Activated T-cell treated with anti-CD3 and anti-CD28 coated beads, Interleukin-2, amount 50 U/mL, for 48 hours (primary cell): Measurements from ENCODE around the gene NCAPD2.

Source experiments
- DNase-seq, 2 experiments: peaks; one replicate each; pipeline ENCODE4 v3.0.0-alpha.2; 2020

Gene NCAPD2

DNA sequence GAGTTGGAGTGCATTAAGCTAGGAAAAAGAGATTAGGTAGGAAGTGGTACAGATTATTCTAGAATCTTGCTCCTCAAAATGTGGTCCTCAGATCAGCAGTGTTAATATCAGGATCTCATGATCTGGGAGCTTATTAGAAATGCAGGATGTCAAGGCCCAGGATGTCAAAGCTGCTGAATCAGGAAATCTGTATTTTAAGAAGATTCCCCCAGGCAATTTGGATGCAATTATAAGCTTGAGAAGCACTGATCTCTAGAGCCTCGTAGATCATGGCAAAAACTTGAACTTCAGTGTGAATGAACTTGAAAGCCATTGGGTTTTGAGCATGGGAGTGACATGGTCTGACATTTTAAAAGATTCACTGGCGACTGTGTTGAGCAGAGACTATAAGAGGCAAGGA, 6.6 kb downstream of the NCAPD2 start:
- DNase-seq = no peak

DNA sequence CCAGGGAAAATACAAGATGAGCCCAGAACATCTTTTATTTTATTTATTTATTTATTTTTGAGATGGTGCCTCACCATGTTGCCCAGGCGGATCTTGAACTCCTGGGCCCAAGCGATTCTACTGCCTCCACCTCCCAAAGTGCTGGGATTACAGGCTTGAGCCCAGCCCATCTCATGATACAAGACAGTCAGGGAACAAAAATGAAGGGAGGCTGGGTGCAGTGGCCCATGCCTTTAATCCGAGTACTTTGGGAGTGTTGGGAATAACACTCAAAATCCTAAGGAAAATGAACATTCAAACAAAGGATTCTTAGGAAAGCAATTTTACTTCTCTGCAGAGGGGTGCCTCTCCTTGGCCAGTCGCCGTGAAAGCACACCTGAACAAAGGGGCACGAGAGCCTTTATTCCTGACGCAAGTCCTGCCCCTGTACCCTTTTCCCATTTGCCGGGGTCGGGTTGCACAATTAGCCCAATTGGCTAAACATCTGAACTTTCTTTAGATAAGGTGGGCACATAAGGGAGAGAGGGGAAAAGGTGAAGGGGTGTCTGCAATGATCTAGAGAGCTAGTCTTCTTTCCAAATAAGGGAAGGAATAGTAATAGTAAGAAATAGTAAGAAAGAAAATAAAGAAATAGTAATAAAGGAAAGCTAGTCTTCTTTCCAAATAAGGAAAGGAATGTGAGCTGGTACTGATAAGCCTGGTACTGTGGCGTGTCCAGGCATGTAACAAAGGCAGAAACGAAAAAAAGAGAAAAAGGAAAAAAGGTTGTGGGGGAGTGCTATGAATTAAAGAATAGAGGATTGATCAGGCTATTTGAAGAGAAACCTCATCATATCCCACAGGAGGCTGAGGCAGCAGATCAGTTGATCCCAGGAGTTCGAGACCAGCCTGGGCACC, 13.4 kb downstream of the NCAPD2 start:
- DNase-seq = no peak

DNA sequence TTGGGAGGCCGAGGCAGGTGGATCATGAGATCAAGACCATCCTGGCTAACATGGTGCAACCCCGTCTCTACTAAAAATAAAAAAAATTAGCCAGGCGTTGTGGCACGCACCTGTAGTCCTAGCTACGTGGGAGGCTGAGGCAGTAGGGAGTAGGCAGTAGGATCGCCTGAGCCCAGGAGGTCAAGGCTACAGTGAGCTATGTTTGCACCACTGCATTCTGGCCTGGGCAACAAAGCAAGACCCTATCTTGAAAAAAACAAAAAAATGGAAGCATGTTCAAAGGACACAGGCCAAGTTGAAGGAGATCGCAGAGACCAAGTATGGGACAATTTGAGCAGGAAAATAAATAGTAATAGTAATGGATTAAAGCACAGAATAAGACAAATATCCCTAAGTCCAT, 14.2 kb downstream of the NCAPD2 start:
- DNase-seq = no peak

DNA sequence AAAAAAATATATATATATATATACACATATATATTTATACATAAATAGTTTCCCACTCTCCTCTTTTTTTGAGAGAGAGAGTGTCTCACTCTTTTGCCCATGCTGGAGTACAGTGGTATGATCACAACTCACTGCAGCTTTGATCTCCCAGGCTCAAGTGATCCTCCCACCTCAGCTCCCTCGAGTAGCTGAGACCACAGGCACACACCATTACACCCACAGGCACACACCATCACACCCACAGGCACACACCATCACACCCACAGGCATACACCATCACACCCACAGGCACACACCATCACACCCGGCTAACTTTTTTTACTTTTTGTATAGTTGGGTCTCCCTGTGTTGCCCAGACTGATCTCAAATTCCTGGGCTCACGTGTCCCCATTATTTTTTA, 26.3 kb downstream of the NCAPD2 start:
- no peak for DNase-seq

DNA sequence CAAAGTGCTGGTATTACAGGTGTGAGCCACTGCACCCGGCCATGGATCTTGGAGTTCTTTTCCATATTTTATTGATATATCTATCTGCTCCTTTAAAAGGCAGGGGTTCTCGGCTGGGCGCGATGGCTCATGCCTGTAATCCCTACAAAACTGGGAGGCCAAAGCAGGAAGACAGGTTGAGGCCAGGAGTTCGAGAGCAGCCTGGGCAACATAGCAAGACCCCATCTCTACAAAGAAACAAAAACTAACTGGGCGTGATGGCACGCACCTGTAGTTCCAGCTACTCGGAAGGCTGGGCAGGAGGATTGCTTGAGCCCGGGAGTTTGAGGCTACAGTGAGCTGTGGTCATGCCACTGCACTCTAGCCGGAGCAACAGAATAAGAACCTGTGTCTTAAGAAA, 28.3 kb downstream of the NCAPD2 start:
- no peak for DNase-seq

DNA sequence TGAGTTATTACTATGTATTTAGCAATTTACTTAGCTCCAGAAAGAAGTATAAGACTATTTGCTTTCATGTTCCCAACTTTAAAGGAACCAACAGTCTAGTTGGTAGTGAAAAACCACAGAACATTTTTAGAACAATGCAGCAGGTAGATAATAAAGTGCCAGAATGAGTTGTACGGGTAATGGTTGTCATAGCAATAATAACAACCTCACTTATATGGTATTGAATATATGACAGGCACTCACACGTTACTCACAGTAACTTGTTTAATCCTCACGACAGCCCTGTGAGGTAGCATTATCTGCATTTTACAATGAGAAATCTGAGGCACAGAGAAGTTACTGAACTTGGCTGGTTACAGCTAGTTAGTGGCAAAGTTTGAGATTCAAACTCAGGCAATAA, 29.8 kb downstream of the NCAPD2 start:
- no peak for DNase-seq

DNA sequence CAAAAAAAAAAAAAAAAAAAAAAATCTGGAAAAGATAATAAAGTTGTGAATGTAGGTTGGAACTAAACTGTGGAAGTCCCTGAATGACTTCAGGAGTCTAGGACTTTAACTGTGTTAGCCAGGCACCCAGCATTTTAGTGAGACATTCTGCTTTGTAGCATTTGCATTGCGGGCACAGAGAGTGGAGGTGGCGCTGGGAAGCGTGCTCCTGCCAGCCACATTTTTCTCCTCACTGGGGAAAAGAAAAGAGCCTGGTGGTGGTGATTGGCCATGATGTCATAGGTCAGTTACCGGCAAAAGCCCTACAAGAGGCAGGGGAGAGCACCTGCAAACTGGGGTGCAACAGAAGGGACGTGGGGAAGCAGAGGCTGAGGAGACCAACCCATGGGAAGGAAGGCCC, 30.7 kb downstream of the NCAPD2 start:
- no peak for DNase-seq

DNA sequence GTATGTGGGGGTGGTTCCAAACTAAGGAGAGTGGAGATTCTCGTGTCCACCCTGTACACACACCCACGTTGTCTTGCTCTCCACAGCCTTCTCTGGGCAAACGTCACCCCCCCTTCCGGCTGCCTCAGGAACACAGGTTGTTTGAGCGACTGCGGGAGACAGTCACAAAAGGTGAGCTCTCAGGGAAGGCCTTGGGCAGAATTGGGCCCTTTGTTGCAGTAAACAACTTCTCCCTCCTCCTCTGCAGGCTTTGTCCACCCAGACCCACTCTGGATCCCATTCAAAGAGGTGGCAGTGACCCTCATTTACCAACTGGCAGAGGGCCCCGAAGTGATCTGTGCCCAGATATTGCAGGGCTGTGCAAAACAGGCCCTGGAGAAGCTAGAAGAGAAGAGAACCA, 32.3 kb downstream of the NCAPD2 start:
- no peak for DNase-seq

DNA sequence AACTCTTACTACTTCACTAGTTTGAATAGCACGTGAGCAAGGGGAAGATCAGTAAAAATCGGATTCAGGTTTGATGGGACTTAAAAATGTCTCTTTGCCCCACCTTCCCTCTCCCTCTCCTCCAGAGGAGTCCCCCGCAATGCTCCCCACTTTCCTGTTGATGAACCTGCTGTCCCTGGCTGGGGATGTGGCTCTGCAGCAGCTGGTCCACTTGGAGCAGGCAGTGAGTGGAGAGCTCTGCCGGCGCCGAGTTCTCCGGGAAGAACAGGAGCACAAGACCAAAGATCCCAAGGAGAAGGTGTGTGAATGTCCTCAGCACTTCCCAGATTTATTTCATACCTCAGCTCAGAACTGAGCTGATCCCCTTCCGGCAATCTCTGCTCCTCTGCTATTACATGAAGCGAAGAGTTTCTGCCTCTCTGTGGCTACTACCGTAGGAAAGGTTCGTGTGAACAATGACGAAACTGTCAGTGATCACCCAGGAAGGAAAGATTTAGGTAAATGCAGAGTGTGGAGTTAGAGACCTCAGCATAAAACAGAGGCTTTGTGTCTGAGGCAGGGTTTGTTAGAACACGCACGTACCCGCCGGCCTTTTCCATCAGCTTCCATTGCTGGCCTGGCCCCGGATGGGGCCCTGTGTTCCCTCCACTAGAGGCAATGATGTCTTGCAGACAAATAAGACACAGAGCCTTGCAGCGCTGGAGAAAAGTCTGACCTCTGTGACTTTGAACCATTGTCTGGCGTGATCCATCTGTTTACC, 33.0 kb downstream of the NCAPD2 start:
- DNase-seq = no peak

DNA sequence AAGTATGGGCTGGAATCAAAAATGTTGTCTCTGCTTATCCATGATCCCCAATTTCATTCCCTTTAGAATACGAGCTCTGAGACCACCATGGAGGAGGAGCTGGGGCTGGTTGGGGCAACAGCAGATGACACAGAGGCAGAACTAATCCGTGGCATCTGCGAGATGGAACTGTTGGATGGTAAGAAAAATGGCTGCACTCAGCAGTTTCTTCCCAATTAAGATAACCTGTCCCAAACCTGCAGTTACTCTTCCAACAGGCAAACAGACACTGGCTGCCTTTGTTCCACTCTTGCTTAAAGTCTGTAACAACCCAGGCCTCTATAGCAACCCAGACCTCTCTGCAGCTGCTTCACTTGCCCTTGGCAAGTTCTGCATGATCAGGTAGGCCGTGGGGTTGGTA, 33.8 kb downstream of the NCAPD2 start:
- DNase-seq = no peak

DNA sequence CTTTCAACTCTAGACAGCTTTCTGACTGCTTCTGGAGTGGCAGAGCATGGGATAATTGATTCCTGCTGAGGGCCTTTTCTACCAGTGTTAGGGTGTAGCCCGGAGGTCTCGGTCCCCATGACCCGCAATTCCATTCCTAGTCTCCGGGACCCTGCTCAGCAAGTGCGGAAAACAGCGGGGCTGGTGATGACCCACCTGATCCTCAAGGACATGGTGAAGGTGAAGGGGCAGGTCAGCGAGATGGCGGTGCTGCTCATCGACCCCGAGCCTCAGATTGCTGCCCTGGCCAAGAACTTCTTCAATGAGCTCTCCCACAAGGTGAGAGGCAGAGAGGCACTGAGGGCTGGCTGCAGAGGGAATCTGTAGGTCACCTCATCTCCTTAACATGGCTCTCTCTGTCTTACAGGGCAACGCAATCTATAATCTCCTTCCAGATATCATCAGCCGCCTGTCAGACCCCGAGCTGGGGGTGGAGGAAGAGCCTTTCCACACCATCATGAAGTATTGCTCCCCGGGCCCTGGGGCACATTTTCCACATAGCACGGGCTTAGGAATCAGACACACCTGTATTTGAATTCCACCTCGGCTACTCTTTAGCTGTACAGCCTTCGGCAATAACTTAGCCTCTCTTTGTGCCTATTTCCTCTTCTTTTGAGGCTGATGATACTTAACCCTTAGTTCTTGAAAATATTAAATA, 34.8 kb downstream of the NCAPD2 start:
- no peak for DNase-seq

DNA sequence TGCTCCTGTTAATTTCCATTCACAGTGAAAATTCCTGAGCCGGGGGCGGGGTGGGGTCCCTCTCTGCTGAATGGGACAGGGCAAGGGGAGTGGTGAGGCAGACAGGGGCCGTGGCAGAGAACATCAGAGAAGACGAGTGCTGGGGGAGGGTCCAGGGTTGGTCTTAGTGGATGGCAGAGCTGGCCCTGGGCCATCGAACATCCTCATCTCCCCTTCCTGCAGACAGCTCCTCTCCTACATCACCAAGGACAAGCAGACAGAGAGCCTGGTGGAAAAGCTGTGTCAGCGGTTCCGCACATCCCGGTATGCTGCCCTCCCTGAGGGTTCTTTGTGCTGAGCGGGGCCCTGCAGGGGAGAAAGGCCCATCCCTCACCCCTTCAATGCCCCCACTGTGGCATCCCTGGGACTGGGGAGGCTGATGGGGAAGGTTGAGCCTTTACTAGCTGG, 35.4 kb downstream of the NCAPD2 start:
- no peak for DNase-seq

DNA sequence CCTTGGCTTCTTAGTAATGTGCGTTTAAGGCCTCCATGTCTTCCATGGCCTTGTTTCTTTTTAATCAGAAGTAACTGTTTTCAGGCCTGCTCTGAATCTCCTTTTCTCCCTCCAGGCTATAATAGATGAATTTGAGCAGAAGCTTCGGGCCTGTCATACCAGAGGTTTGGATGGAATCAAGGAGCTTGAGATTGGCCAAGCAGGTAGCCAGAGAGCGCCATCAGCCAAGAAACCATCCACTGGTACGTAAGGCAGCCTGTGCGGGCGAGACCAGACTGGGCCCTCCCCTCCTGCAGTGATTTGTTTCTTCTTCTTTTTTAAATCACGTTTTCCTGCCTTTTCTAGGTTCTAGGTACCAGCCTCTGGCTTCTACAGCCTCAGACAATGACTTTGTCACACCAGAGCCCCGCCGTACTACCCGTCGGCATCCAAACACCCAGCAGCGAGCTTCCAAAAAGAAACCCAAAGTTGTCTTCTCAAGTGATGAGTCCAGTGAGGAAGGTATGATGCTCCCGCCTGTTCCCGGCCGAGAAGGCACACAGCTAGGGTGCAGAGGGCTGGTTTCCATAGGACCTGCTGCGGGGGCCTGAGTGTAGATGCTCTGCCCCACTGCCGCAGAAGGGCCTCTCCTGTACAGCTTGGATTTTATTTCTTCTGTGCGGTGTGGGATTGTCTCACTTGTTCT, 36.8 kb downstream of the NCAPD2 start:
- DNase-seq = no peak

DNA sequence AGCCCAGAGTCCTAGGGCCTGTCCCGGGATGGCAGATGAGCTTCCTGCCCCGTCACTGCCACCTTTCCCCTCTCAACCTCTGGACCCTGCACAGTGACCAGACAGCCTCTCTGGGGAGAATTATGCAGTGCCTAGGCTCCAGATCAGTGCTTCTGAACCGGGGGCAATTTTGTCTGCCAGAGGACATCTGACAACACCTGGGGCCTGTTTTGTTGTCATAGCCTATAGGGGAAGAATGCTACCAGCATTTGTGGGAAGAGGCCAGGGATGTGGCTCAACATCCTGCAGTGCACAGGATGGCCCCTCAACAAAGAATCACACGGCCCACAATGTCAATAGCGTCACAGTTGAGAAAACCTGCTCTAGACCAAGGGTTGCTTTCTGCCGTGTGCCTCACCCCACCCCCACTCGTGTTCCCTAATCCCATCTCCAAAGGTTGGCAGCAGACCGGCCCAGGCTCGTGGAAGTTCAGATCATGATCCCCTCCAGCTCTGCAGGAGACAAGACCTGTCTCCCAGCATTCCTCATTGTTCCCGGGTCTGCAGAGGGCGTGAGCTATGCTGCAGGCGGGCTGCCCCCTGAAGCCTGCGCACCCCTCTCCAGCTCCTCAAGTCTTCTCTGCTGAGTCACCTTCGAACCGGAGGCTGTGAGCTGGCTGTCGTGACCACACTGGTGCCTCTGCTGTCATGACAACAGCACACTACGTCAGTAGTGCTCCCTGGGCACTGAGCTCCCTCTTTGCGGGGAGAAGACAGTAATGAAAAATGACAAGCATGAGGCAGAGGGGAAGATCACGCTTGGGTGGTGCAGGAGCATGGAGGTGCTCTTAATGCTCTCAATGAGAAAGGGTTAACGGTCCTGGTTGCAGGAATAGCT, 38.4 kb downstream of the NCAPD2 start:
- DNase-seq = peak; percentile 87 to 89

DNA sequence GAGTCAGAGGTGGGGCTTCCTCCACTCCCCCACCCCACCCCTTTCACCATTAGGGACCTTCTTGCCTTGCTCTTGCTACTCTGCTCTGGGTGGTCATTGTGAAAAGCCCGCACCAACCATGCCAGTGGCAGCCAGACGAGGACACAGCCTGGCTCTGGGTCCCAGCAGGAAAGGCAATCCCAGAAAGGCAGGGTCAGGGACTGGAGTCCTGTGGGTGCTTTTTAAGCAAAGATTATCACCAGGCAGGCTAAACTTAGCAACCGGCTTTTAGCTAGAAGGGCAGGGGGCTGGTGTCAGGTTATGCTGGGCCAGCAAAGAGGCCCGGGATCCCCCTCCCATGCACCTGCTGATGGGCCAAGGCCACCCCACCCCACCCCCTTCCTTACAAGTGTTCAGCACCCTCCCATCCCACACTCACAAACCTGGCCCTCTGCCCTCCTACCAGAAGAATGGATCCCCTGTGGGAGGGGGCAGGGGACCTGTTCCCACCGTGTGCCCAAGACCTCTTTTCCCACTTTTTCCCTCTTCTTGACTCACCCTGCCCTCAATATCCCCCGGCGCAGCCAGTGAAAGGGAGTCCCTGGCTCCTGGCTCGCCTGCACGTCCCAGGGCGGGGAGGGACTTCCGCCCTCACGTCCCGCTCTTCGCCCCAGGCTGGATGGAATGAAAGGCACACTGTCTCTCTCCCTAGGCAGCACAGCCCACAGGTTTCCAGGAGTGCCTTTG, 39.2 kb downstream of the NCAPD2 start:
- peak in 1 of 2 experiments; percentile 78 for DNase-seq

DNA sequence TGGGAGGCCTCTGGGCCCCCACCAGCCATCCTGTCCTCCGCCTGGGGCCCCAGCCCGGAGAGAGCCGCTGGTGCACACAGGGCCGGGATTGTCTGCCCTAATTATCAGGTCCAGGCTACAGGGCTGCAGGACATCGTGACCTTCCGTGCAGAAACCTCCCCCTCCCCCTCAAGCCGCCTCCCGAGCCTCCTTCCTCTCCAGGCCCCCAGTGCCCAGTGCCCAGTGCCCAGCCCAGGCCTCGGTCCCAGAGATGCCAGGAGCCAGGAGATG, 39.7 kb downstream of the NCAPD2 start:
- peak in 1 of 2 experiments; percentile 81 for DNase-seq

DNA sequence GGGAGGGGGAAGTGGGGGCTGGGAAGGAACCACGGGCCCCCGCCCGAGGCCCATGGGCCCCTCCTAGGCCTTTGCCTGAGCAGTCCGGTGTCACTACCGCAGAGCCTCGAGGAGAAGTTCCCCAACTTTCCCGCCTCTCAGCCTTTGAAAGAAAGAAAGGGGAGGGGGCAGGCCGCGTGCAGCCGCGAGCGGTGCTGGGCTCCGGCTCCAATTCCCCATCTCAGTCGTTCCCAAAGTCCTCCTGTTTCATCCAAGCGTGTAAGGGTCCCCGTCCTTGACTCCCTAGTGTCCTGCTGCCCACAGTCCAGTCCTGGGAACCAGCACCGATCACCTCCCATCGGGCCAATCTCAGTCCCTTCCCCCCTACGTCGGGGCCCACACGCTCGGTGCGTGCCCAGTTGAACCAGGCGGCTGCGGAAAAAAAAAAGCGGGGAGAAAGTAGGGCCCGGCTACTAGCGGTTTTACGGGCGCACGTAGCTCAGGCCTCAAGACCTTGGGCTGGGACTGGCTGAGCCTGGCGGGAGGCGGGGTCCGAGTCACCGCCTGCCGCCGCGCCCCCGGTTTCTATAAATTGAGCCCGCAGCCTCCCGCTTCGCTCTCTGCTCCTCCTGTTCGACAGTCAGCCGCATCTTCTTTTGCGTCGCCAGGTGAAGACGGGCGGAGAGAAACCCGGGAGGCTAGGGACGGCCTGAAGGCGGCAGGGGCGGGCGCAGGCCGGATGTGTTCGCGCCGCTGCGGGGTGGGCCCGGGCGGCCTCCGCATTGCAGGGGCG, 40.2 kb downstream of the NCAPD2 start, which contains the start of gene GAPDH:
Gene GAPDH (plus strand): TSS at position 595 of the 772 bp plus-strand sequence. CDS start 316 bp downstream, outside the sequence.
- DNase-seq = peak; percentile 93 to 95

DNA sequence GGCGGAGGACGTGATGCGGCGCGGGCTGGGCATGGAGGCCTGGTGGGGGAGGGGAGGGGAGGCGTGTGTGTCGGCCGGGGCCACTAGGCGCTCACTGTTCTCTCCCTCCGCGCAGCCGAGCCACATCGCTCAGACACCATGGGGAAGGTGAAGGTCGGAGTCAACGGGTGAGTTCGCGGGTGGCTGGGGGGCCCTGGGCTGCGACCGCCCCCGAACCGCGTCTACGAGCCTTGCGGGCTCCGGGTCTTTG, 40.7 kb downstream of the NCAPD2 start:
- DNase-seq = no peak

DNA sequence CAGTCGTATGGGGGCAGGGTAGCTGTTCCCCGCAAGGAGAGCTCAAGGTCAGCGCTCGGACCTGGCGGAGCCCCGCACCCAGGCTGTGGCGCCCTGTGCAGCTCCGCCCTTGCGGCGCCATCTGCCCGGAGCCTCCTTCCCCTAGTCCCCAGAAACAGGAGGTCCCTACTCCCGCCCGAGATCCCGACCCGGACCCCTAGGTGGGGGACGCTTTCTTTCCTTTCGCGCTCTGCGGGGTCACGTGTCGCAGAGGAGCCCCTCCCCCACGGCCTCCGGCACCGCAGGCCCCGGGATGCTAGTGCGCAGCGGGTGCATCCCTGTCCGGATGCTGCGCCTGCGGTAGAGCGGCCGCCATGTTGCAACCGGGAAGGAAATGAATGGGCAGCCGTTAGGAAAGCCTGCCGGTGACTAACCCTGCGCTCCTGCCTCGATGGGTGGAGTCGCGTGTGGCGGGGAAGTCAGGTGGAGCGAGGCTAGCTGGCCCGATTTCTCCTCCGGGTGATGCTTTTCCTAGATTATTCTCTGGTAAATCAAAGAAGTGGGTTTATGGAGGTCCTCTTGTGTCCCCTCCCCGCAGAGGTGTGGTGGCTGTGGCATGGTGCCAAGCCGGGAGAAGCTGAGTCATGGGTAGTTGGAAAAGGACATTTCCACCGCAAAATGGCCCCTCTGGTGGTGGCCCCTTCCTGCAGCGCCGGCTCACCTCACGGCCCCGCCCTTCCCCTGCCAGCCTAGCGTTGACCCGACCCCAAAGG, 41.2 kb downstream of the NCAPD2 start:
- DNase-seq = peak; percentile 82 to 84

DNA sequence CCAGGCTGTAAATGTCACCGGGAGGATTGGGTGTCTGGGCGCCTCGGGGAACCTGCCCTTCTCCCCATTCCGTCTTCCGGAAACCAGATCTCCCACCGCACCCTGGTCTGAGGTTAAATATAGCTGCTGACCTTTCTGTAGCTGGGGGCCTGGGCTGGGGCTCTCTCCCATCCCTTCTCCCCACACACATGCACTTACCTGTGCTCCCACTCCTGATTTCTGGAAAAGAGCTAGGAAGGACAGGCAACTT, 41.7 kb downstream of the NCAPD2 start:
- no peak for DNase-seq
